Measurements from ENCODE around the gene REPIN1. TPM values are rescaled to one million over a fixed set of nuclear protein-coding genes. Genes with fewer than 3 reads are reported as not detected.

REPIN1 gene
- total RNA-seq, 2 experiments from 2014 or later = 45.7 to 49.3 TPM

DNA sequence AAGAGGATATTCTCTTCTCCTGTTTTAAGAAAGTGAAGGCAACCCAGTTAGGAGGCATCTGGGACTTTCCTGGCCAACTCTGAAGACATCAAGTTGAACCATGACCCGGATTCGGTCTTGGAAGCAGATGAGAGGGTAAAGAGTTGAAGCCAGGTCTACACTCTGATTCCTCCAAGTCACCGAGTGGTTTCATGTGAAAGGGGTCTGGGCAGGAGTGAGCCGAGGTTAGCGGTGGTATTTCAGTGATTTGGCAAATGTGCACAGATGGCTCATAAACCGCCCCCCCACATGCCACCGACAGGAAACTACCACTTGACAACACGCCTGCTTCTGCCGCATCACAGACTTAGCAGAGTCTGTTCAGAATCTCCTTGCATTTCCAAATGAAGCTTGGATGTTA is 11.4 kb upstream of the REPIN1 start:
- Mint-ChIP-seq H3K27ac (peak overlapping the region; percentile 84), H3K27me3 (ENCODE audit: low read depth) (no peaks in the 10 kb centered on the region), H3K9me3 (no peaks in the 10 kb centered on the region), H3K4me1 (ENCODE audit: low read depth) (peaks cover 41% of the 10 kb centered on the region), H3K36me3 (ENCODE audit: low read depth) (no peaks in the 10 kb centered on the region), H3K4me3 (peak overlapping the region; percentile 72)
- CTCF ChIA-PET = interaction anchor here (0.6 to 4.7 kb wide), 12 partner anchors 10 to 89 kb away, joined by 3 to 22 read pairs (median 4); partner anchors contain the start of gene REPIN1
- intact Hi-C loops (cut with micrococcal nuclease) = loop anchor here (1.0 to 5.0 kb wide), 8 partner anchors 11 to 485 kb away; partner anchors contain the start of genes ACTR3C, ATP6V0E2, LRRC61 and REPIN1
- DNase-seq = peak; percentile 82

DNA sequence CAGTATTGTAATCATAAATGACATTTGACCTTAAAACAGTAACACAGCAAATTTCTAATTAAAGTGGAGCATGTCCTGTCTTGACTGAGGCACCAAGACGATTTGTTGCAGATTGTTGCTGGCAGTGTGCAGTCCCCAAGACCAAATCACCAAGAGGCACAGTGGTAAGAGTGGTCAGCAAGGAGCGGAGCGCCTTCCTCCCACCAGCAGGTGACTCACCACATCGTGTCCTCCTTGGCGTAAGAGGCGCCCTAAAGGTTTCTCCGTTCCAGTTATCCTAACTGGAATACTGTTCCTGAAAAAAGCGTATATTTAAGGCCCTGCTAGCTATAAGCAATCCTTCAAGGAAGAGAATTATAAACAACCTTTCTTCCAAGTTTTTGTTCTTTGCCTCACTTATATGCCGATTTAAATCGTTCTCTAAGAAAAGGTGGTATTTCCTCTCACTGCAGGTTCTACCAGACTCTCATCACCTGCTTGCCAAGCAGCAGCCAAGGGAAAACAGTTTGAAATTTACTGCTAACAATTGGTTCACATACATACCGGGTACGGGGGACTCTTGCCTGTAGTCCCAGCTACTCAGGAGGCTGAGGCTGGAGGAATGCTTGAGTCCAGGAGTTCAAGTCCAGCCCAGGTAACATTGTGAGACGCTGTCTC is 10.7 kb upstream of the REPIN1 start:
- peak overlapping the region; percentile 84 for H3K27ac Mint-ChIP-seq
- H3K27me3 Mint-ChIP-seq (ENCODE audit: low read depth) = no peaks in the 10 kb centered on the region
- H3K4me1 Mint-ChIP-seq (ENCODE audit: low read depth) = peaks cover 43% of the 10 kb centered on the region
- CTCF ChIA-PET = interaction anchor here (0.6 to 4.7 kb wide), 9 partner anchors 9 to 253 kb away, joined by 3 to 22 read pairs (median 4); partner anchors contain the start of gene REPIN1
- no peaks in the 10 kb centered on the region for H3K9me3 Mint-ChIP-seq
- intact Hi-C loops (cut with micrococcal nuclease) = loop anchor here (1.0 to 5.0 kb wide), 8 partner anchors 10 to 486 kb away; partner anchors contain the start of genes ACTR3C, ATP6V0E2, LRRC61 and REPIN1
- H3K4me3 Mint-ChIP-seq = peak overlapping the region; percentile 72
- DNase-seq = no peak
- H3K36me3 Mint-ChIP-seq (ENCODE audit: low read depth) = no peaks in the 10 kb centered on the region

DNA sequence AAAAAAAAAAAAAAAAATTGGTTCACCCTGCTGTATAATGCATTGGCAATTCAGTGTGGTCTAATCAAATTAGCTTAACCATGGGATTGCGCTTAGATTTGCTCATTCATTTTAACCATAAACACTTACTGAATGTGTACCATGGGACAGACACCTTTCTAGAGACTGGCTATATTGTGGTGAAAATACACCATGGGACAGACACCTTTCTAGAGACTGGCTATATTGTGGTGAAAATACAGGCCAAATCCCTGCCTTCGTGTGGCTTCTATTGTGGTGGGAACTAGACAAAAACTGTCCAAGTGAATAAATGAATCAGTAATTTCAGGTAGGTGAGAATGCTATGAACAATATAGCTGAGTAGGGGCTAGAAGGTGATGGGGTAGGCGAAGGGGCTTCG is 10.2 kb upstream of the REPIN1 start:
- intact Hi-C loops (cut with micrococcal nuclease) = loop anchor here (5.0 kb wide), 2 partner anchors 159 to 486 kb away; partner anchors contain the start of gene ATP6V0E2
- Mint-ChIP-seq H3K9me3 (no peaks in the 10 kb centered on the region), H3K36me3 (ENCODE audit: low read depth) (no peaks in the 10 kb centered on the region), H3K27me3 (ENCODE audit: low read depth) (no peaks in the 10 kb centered on the region), H3K4me1 (ENCODE audit: low read depth) (peaks cover 43% of the 10 kb centered on the region), H3K27ac (no peak overlapping the region), H3K4me3 (no peak overlapping the region)
- CTCF ChIA-PET = interaction anchor here (0.6 to 4.7 kb wide), 5 partner anchors 9 to 252 kb away, joined by 3 to 22 read pairs (median 4); partner anchors contain the start of gene REPIN1
- DNase-seq = no peak

DNA sequence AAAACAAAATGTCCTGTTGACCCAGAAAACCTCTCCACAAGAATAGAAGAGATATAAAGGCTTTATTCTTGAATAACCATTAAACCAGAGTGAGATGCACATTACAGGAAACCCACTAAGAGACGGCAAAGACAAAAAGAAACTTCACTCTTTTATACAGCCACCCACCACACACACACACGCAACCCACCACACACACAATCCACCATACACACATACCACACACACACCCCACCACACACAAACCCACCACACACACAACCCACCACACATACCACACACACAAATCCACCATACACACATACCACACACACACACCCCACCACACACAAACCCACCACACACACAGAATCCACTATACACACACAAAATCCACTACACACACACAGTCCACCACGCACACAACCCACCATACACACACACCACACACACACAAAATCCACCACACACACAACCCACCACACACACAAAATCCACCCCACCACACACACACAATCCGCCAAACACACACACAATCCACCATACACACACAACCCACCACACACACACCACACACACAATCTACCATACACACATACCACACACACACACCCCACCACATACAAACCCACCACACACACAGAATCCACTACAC is 9.5 kb upstream of the REPIN1 start:
- intact Hi-C loops (cut with micrococcal nuclease) = loop anchor here (5.0 kb wide), 2 partner anchors 158 to 487 kb away; partner anchors contain the start of gene ATP6V0E2
- Mint-ChIP-seq H3K36me3 (ENCODE audit: low read depth) (no peaks in the 10 kb centered on the region), H3K9me3 (no peaks in the 10 kb centered on the region), H3K4me3 (no peak overlapping the region), H3K27ac (no peak overlapping the region), H3K4me1 (ENCODE audit: low read depth) (peaks cover 47% of the 10 kb centered on the region), H3K27me3 (ENCODE audit: low read depth) (no peaks in the 10 kb centered on the region)
- CTCF ChIA-PET = interaction anchor here (1.7 to 4.7 kb wide), 2 partner anchors 10 to 74 kb away, joined by 3 to 22 read pairs; partner anchors contain the start of gene REPIN1
- no peak for DNase-seq

DNA sequence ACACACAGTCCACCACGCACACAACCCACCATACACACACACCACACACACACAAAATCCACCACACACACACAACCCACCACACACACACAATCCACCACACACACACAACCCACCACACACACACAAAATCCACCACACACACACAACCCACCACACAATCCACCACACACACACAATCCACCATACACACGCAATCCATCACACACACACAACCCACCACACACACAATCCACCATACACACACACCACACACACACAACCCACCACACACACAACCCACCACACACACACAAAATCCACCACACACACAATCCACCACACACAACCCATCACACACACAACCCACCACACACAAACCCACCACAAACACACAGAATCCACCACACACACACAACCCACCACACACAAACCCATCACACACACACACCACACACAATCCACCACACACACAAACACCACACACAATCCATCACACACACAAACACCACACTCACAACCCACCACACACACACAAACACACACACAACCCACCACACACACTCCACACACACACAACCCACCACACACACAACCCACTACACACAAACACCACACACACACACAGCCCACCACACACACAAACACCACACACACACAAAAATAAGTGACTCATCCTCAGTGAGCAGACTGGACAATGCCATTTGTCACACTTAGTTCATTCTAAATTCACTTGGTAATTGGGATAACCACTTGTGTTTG is 8.8 kb upstream of the REPIN1 start:
- H3K9me3 Mint-ChIP-seq = no peaks in the 10 kb centered on the region
- DNase-seq = no peak
- no peaks in the 10 kb centered on the region for H3K27me3 Mint-ChIP-seq (ENCODE audit: low read depth)
- H3K4me1 Mint-ChIP-seq (ENCODE audit: low read depth) = peaks cover 50% of the 10 kb centered on the region
- no peaks in the 10 kb centered on the region for H3K36me3 Mint-ChIP-seq (ENCODE audit: low read depth)
- H3K4me3 Mint-ChIP-seq = no peak overlapping the region
- CTCF ChIA-PET = no interaction called here
- intact Hi-C loops (cut with micrococcal nuclease) = loop anchor here (5.0 kb wide), 2 partner anchors 158 to 487 kb away; partner anchors contain the start of gene ATP6V0E2
- no peak overlapping the region for H3K27ac Mint-ChIP-seq

DNA sequence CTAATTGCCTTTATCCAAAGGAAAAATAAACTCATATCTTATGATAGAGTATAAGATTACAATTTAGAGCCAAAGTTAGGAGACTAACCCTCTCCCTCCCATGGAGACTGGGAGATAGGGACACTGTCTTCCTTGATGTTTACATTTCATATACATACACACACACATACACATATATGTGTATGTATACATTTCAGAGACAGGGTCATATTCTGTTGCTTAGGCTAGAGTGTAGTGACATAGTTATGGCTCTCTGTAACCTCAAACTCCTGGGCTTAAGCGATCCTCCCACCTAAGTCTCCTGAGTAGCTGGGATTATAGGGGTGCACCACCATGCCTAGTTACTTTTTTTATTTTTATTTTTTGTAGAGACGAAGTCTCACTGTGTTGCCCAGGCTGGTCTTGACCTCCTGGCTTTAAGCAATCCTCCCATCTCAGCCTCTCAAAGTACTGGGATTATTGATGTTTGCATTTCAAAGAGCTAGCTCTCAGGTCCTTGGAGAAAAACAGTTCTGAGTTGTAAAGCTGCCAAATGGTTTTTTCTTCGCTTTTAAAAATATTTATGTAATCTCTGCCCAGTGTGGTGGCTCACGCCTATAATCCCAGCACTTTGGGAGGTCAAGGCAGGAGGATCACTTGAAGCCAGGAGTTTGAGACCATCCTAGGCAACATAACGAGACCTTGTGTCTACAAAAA is 8.1 kb upstream of the REPIN1 start:
- intact Hi-C loops (cut with micrococcal nuclease) = no loop called here
- Mint-ChIP-seq H3K9me3 (no peaks in the 10 kb centered on the region), H3K36me3 (ENCODE audit: low read depth) (no peaks in the 10 kb centered on the region), H3K4me1 (ENCODE audit: low read depth) (peaks cover 54% of the 10 kb centered on the region), H3K27ac (no peak overlapping the region), H3K27me3 (ENCODE audit: low read depth) (no peaks in the 10 kb centered on the region), H3K4me3 (no peak overlapping the region)
- DNase-seq = no peak
- CTCF ChIA-PET = interaction anchor here (1.4 kb wide), 1 partner anchor 61 kb away, joined by 4 read pairs; no protein-coding TSS in a partner anchor

DNA sequence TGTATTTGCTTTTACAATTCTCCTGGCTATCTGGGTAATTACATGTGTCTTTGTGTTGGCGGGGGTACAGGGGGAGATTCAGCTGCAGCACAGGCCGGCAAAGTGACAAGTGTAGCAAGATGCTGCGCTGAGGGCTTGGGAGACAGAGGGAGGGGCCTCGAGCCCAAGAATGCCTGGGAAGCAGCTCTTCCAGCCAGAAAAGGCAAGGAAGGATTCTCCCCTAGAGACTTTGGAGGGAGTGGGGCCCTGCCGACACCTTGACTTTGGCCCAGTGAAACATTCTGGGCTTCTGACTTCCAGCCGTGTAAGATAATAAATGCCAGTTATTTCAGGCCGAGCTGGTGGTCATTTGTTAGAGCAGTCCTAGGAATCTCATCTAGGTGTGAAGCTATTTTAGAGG is 7.2 kb upstream of the REPIN1 start:
- Mint-ChIP-seq H3K4me1 (ENCODE audit: low read depth) (peaks cover 58% of the 10 kb centered on the region), H3K27ac (no peak overlapping the region), H3K27me3 (ENCODE audit: low read depth) (no peaks in the 10 kb centered on the region), H3K9me3 (no peaks in the 10 kb centered on the region), H3K4me3 (no peak overlapping the region), H3K36me3 (ENCODE audit: low read depth) (no peaks in the 10 kb centered on the region)
- intact Hi-C loops (cut with micrococcal nuclease) = no loop called here
- CTCF ChIA-PET = interaction anchor here (1.4 kb wide), 1 partner anchor 60 kb away, joined by 4 read pairs; no protein-coding TSS in a partner anchor
- DNase-seq = no peak

DNA sequence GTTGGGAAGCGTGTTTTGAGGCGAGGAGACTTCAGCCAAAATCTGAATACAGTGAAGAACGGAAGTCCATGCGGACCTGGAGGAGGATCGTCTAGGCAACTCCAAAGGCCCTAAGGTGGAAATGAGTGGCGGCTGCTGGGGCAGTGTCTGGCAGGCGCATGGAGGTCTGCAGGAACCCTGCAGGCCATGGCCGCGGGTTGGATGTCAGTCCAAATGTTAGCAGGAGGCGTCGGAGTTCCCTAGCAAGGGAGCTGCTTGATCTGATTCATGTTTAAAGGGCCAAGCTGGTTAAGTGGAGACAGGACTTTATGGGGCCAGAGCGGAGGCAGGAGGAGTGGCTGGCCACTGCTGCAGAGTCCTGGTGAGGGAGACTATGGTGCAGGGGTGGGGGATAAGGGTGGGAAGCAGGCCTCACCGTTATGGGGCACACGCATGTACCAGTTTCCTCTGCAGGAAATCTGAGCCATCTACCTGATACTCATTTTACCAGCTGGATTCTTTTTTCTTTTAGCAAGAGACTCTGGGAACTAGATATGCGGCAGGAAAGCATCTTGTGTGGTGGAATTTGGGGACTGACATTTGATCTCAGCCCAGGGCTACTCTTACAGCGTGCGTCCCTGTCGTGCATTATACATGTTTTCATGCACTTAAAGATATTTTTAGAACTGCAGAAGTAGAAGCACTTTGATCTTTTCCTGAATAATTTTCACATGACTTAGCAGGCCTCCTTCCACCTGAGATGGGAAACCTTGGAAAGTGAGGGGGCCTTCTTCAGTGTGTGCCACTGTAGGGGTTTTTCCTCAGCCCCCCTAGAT is 6.6 kb upstream of the REPIN1 start:
- no peak overlapping the region for H3K27ac Mint-ChIP-seq
- no peak for DNase-seq
- H3K9me3 Mint-ChIP-seq = no peaks in the 10 kb centered on the region
- no peaks in the 10 kb centered on the region for H3K36me3 Mint-ChIP-seq (ENCODE audit: low read depth)
- H3K4me3 Mint-ChIP-seq = no peak overlapping the region
- H3K4me1 Mint-ChIP-seq (ENCODE audit: low read depth) = peaks cover 55% of the 10 kb centered on the region
- H3K27me3 Mint-ChIP-seq (ENCODE audit: low read depth) = no peaks in the 10 kb centered on the region
- intact Hi-C loops (cut with micrococcal nuclease) = no loop called here
- CTCF ChIA-PET = interaction anchor here (0.7 to 1.4 kb wide), 2 partner anchors 9 to 60 kb away, joined by 3 to 4 read pairs; no protein-coding TSS in a partner anchor

DNA sequence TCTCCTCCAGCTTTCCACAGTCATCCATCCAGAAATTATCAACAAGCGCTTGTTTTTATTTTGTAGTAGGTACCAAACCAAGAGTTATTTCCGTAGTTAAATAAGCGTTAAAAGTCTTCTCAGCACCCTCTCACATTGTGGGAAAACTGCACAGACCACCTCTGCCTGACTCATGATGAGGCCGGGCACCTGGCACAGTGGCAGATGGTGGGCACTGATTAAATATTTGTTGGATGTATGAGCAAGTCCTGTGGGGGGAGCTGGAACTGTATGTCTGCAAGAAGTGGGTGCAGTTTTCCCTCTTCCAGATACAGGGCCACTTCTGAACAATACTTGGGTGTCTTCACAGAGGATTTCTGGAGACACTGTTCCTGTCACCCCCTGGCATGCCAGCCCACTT is 5.3 kb upstream of the REPIN1 start:
- Mint-ChIP-seq H3K27ac (no peak overlapping the region), H3K36me3 (ENCODE audit: low read depth) (no peaks in the 10 kb centered on the region), H3K27me3 (ENCODE audit: low read depth) (no peaks in the 10 kb centered on the region), H3K4me3 (no peak overlapping the region), H3K9me3 (no peaks in the 10 kb centered on the region), H3K4me1 (ENCODE audit: low read depth) (peaks cover 51% of the 10 kb centered on the region)
- CTCF ChIA-PET = no interaction called here
- intact Hi-C loops (cut with micrococcal nuclease) = no loop called here
- DNase-seq = no peak

DNA sequence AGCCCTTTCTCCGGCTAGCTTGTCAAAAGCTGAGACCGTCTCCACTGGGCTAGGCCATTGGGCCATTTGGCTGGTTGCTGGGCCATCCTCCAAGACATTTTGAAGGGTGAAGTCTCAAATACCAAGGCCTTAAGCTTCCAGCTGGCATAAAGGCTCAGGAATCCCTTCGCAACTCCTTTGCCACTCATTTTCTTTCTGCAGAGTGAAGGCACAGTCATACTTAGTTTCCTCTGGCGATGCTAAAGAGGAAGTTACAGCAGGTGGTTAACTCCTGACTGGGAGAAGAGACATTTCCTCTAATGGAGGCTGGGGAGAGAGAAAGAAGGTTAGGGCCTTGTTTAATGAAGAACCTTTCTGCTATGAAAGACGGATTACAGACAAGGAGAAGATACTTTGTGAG is 4.8 kb upstream of the REPIN1 start:
- H3K27ac Mint-ChIP-seq = no peak overlapping the region
- H3K4me1 Mint-ChIP-seq (ENCODE audit: low read depth) = peaks cover 46% of the 10 kb centered on the region
- intact Hi-C loops (cut with micrococcal nuclease) = no loop called here
- CTCF ChIA-PET = no interaction called here
- no peaks in the 10 kb centered on the region for H3K27me3 Mint-ChIP-seq (ENCODE audit: low read depth)
- H3K36me3 Mint-ChIP-seq (ENCODE audit: low read depth) = peaks cover under 1% of the 10 kb centered on the region
- DNase-seq = no peak
- no peak overlapping the region for H3K4me3 Mint-ChIP-seq
- no peaks in the 10 kb centered on the region for H3K9me3 Mint-ChIP-seq

DNA sequence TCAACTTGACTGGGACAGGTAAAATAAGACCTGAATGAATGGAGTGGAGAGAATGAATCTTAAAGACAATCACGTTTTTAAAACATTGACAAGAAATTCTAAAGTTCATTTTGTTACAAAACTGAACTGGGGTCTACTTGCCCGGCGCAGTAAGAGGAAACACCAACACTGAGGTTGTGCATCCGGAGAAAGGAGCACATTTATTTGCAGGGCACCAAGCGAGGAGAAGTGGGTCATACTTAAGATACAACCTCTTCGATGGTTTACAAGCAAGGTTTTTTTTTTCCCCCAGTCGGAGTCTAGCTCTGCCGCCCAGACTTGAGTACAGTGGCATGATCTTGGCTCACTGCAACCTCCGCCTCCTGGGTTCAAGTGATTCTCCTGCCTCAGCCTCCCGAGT is 3.4 kb upstream of the REPIN1 start:
- Mint-ChIP-seq H3K27me3 (ENCODE audit: low read depth) (no peaks in the 10 kb centered on the region), H3K4me1 (ENCODE audit: low read depth) (peaks cover 40% of the 10 kb centered on the region), H3K36me3 (ENCODE audit: low read depth) (peaks cover 2% of the 10 kb centered on the region), H3K27ac (no peak overlapping the region), H3K4me3 (no peak overlapping the region), H3K9me3 (no peaks in the 10 kb centered on the region)
- CTCF ChIA-PET = interaction anchor here (0.5 to 1.1 kb wide), 4 partner anchors 10 to 862 kb away, joined by 3 to 4 read pairs (median 3); a partner anchor contains a TSS
- intact Hi-C loops (cut with micrococcal nuclease) = loop anchor here (5.0 kb wide), 1 partner anchor 147 kb away; the partner anchor contains the start of gene GIMAP7
- no peak for DNase-seq
